ENCODE data around the gene ABCC8. TPM values are rescaled to one million over a fixed set of nuclear protein-coding genes. Genes with fewer than 3 reads are reported as not detected.

The ABCC8 gene
- total and polyA plus RNA-seq, 2 donors (not counting 3 experiments of a cell fraction or from before 2014, with no cell fraction given) = not detected

DNA sequence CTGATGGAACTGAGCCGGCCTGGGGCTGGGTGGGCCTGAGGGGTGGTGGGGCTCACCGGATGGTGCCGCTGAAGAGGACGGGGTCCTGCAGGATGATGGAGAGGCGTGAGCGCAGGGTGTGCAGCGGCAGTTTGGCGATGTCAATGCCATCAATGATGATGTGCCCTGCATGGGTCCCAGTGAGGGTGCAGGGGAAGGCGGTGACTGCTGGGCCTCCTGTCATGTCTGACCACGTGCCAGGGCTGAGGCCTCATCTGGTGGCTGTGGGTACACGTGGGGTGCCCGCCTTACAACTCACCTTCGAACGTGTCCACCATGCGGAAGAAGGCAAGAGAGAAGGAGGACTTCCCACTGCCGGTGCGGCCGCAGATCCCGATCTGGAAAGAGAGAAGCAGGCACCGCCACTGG, 81.1 kb downstream of the ABCC8 start:
- no TSS peak for BruUV-seq (replicated peaks)
- peaks cover 5 to 9% of the 10 kb centered on the region in 2 experiments for H3K27me3 ChIP-seq (ENCODE audit: control insufficient read depth in 2 of 2, insufficient read depth in 2 of 2, low read length in 2 of 2)
- dilution Hi-C loops (cut with MboI; ENCODE audit: extremely low pct_ligation_motif_present, low sequenced_read_pairs) (no loop called here), intact Hi-C loops (cut with micrococcal nuclease) (no loop called here)
- DNase-seq (ENCODE audit: low read depth, low spot score) (no peak), FAIRE-seq (no peak)
- H4K20me1 ChIP-seq (replicated peaks; ENCODE audit: control insufficient read depth, extremely low read depth, insufficient read depth, low read length) = no peaks in the 10 kb centered on the region
- H3K9ac ChIP-seq (replicated peaks; ENCODE audit: extremely low read depth, insufficient read depth, low read length) = no peak overlapping the region
- H2AFZ ChIP-seq (ENCODE audit: low read depth, low read length) = no peak overlapping the region
- H3K4me1 ChIP-seq (ENCODE audit: control insufficient read depth, extremely low read depth, insufficient read depth, low read length) = no peaks in the 10 kb centered on the region
- no peak overlapping the region for H3K27ac ChIP-seq (ENCODE audit: insufficient read depth, low read depth, low read length)
- H3K9me1 ChIP-seq (replicated peaks; ENCODE audit: control insufficient read depth, extremely low read depth, insufficient read depth, low read length) = no peaks in the 10 kb centered on the region
- no peak overlapping the region for H3K4me2 ChIP-seq (ENCODE audit: insufficient read depth, low read length)
- no peak for TF ChIP-seq POLR2A (IDR thresholded peaks at IDR 0.05; ENCODE audit: low read depth, low read length)
- TF ChIP-seq FOS (IDR thresholded peaks at IDR 0.05; ENCODE audit: borderline replicate concordance, insufficient read depth, low read length) = no peak
- no peak for TF ChIP-seq EZH2 (IDR thresholded peaks at IDR 0.05; ENCODE audit: borderline replicate concordance, low read depth, low read length, severe bottlenecking)
- no peak for TF ChIP-seq POLR2AphosphoS5 (IDR thresholded peaks at IDR 0.05; ENCODE audit: insufficient read depth, low read depth, low read length)
- TF ChIP-seq GATA2 (IDR thresholded peaks at IDR 0.05; ENCODE audit: insufficient read depth, insufficient read length, low read depth, low read length) = no peak
- no peak for TF ChIP-seq MYC (IDR thresholded peaks at IDR 0.05; ENCODE audit: low read depth, low read length)
- TF ChIP-seq, protein P1, sequence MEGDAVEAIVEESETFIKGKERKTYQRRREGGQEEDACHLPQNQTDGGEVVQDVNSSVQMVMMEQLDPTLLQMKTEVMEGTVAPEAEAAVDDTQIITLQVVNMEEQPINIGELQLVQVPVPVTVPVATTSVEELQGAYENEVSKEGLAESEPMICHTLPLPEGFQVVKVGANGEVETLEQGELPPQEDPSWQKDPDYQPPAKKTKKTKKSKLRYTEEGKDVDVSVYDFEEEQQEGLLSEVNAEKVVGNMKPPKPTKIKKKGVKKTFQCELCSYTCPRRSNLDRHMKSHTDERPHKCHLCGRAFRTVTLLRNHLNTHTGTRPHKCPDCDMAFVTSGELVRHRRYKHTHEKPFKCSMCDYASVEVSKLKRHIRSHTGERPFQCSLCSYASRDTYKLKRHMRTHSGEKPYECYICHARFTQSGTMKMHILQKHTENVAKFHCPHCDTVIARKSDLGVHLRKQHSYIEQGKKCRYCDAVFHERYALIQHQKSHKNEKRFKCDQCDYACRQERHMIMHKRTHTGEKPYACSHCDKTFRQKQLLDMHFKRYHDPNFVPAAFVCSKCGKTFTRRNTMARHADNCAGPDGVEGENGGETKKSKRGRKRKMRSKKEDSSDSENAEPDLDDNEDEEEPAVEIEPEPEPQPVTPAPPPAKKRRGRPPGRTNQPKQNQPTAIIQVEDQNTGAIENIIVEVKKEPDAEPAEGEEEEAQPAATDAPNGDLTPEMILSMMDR (IDR thresholded peaks at IDR 0.05; ENCODE audit: extremely low read depth in 1 of 2, insufficient read depth in 1 of 2, low read depth in 1 of 2, low read length in 2 of 2) = no peak
- TF ChIP-seq, protein P2, sequence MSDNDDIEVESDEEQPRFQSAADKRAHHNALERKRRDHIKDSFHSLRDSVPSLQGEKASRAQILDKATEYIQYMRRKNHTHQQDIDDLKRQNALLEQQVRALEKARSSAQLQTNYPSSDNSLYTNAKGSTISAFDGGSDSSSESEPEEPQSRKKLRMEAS (IDR thresholded peaks at IDR 0.05; ENCODE audit: insufficient read depth, insufficient read length) = no peak
- TF ChIP-seq JUN (IDR thresholded peaks at IDR 0.05; ENCODE audit: borderline replicate concordance, insufficient read depth, insufficient read length, low read depth) = no peak
- no peaks in the 10 kb centered on the region for H3K36me3 ChIP-seq (ENCODE audit: control insufficient read depth in 2 of 2, extremely low read depth in 1 of 2, insufficient read depth in 2 of 2, low read length in 2 of 2)
- ChIA-PET CTCF (no interaction called here), POLR2A (no interaction called here)
- no peaks in the 10 kb centered on the region for H3K79me2 ChIP-seq (ENCODE audit: control insufficient read depth, insufficient read depth, low read length)
- no peak overlapping the region for H3K4me3 ChIP-seq (replicated peaks in 1 of 3; ENCODE audit: insufficient read depth in 1 of 3, low read depth in 1 of 3, low read length in 3 of 3)
- H3K9me3 ChIP-seq (replicated peaks; ENCODE audit: control insufficient read depth, insufficient read depth, low read length) = no peaks in the 10 kb centered on the region

Data from endothelial cell of umbilical vein (primary cell).